ENCODE results near the gene ATP5MC2. TPM values are rescaled to one million over a fixed set of nuclear protein-coding genes. Genes with fewer than 3 reads are reported as not detected.

ATP5MC2 gene
- total RNA-seq, 2 donors from 2014 or later = 346 to 392 TPM

- DNase-seq = no peak
- Histone ChIP-seq H3K27me3 (no peaks in the 10 kb centered on the region), H3K9ac (ENCODE audit: low read depth in 2 of 2, low read length in 2 of 2) (no peak overlapping the region), H3K4me1 (peaks cover 6% of the 10 kb centered on the region), H3K9me3 (no peaks in the 10 kb centered on the region), H3K36me3 (peaks cover 7% of the 10 kb centered on the region), H3K4me3 (no peak overlapping the region), H3K27ac (peak overlapping the region; percentile 8)
- no peak for TF ChIP-seq CTCF (IDR thresholded peaks at IDR 0.05)
- intact Hi-C loops (cut with DNase I) = no loop called here
Measured at GRCh38 chr12:53617700-53618099, 58.2 kb downstream of the ATP5MC2 start.

- Histone ChIP-seq H3K27me3 (no peaks in the 10 kb centered on the region), H3K4me3 (no peak overlapping the region), H3K9ac (ENCODE audit: low read depth in 2 of 2, low read length in 2 of 2) (no peak overlapping the region), H3K36me3 (peaks cover 7% of the 10 kb centered on the region), H3K9me3 (no peaks in the 10 kb centered on the region), H3K4me1 (peaks cover 6% of the 10 kb centered on the region), H3K27ac (no peak overlapping the region)
- no peak for DNase-seq
- TF ChIP-seq CTCF (IDR thresholded peaks at IDR 0.05) = no peak
- intact Hi-C loops (cut with DNase I) = no loop called here
Measured at GRCh38 chr12:53616950-53617349, 58.9 kb downstream of the ATP5MC2 start.

Other genes with a start within 250 kb of the ATP5MC2 start
- 100 to 1,000 TPM; 331 to 504 TPM for gene PRR13, start 234.3 kb downstream of the ATP5MC2 start, total RNA-seq
- 100 to 1,000 TPM; 579 to 596 TPM for gene PCBP2, start 224.0 kb downstream of the ATP5MC2 start, total RNA-seq
- 1 to 10 TPM; 3.2 to 3.8 TPM for gene MAP3K12, start 176.6 kb downstream of the ATP5MC2 start, total RNA-seq
- 10 to 100 TPM; 20.7 to 36.9 TPM for gene TARBP2, start 174.8 kb downstream of the ATP5MC2 start, total RNA-seq
- gene NPFF, start 168.6 kb downstream of the ATP5MC2 start, total RNA-seq = not detected
- 10 to 100 TPM; 31.1 to 38.5 TPM for gene ATF7, start 49.7 kb downstream of the ATP5MC2 start, total RNA-seq
- gene CALCOCO1, start 51.4 kb upstream of the ATP5MC2 start, total RNA-seq = 10 to 100 TPM; 36.0 to 64.5 TPM
- not detected for gene CISTR, start 75.9 kb upstream of the ATP5MC2 start, total RNA-seq